IPS DF 19.7 (cell line): ENCODE data around the gene NACC1.
"Not testable (repeated sequence)": the region's sequence is repeated elsewhere in the genome, so short reads cannot be mapped to it uniquely, and the experiment has no call there.

Source experiments
- DNase-seq: peaks from one replicate; pipeline ENCODE4 v3.0.0-alpha.2; 2013; ENCODE audit warnings: low read depth, low spot score

Gene NACC1

GRCh38 chr19:13146763-13147563 is 28.9 kb downstream of the NACC1 start:
- no peak for DNase-seq

DNA sequence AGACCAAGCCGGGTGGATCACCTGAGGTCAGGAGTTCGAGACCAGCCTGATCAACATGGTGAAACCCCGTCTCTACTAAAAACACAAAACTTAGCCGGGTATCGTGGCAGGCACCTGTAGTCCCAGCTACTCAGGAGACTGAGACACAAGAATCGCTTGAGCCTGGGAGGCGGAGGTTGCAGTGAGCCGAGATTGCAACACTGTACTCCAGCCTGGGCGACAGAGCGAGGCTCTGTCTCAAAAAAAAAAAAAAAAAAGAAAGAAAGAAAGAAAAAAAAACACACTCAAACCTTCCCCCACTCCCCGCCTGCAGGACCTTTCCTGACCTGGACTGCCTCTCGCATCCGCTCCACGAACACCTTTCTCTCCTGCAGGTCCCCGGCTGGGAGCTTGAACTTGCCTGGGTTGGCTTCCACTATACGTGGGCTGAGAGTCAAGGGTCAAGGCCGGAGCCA is 31.1 kb downstream of the NACC1 start:
- not testable (repeated sequence) for DNase-seq

- DNase-seq: no peak
These were observed 31.6 kb downstream of the NACC1 start for GRCh38 chr19:13149628-13150186.

- DNase-seq: no peak
These were observed 32.3 kb downstream of the NACC1 start, which contains the start of the genes IER2 and STX10 for GRCh38 chr19:13150187-13150930. Gene IER2, plus strand, starts transcription at chr19:13150411. Its CDS starts 2,776 bp downstream, at chr19:13153187. Gene STX10, minus strand, starts transcription at chr19:13150375. Its CDS starts 202 bp downstream, at chr19:13150173.

- no peak for DNase-seq
These were observed 33.0 kb downstream of the NACC1 start for GRCh38 chr19:13150931-13151604.

DNA sequence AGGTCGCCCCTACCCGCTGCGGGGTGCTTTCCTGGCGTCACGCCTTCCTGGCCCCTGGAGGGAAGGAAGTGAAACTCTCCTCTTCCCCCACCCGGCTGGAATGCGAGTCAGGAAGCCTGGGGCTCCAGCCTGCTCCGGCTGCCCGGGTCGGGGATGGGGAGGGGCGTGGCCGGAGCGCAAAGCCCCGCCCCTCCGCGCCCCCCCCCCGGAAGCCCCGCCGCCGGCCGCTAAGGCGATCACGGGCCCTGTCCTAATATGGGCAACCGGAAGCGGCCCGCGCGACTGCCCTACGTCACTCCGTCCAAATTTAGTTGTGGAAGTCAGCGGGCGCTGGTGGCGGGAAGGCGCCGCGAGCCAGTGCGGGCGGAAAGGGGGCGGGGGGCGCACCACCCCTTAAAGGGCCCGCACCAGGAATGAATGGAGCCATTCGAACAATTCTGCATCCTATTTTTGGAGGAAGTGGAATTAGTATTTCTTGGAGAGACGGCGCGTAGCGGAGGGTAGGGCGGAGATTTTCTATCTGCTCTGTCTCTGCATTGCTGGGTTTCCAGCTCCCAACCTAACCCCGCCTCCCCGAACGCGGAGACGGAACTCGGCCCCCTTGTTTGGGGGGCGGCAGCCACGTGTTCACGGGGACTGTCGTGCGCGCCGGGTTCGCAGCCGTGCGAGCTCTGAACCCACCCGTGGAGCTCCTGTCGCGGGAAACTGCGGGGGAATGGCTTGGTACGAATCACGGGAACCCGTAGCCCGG is 33.7 kb downstream of the NACC1 start:
- DNase-seq: no peak

DNA sequence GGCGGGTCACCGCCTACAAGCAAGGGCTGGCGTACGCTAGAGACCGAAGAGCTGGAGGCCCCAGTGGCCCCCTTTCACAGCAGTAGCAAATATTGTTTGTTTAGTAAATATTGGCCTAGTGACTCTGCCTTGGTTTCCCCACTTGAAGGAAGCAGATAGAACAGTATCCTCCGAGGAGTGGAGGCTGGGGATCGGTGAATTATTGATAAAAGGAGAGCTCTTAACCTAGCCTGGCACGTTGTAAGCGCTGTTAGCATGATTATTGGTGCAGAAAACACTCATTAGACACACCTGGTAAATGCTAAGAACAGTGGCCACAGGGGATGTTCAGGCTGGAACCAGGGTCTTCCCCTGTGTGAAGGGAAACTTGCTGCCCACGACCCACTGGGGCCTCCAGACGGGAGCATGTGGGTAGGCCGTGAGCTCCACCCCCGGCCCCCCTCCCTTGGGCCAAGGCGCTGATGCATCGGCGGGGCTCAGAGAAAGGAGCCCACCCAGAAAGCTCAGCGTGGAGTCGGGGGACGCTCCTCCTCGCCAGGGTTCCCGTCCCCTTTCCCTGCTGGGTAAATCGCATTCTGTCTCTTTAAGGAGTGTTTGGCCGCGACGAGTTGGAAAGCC is 34.4 kb downstream of the NACC1 start:
- DNase-seq: no peak

DNA sequence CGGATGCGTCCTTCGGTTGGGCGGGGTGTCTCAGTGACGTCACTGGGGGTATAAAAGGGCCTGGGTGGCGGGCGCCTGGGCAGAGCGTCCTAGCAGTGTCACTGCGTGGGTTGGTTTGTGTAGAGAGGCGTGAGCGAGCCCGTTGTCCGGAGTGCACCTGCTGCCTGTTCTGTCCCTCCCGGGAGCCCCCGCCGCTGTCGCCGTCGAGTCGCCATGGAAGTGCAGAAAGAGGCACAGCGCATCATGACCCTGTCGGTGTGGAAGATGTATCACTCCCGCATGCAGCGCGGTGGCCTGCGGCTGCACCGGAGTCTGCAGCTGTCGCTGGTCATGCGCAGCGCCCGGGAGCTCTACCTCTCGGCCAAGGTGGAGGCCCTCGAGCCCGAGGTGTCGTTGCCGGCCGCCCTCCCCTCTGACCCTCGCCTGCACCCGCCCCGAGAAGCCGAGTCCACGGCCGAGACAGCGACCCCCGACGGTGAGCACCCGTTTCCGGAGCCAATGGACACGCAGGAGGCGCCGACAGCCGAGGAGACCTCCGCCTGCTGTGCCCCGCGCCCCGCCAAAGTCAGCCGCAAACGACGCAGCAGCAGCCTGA is 35.0 kb downstream of the NACC1 start:
- DNase-seq: no peak

- DNase-seq: no peak
These were observed 35.6 kb downstream of the NACC1 start for GRCh38 chr19:13153569-13154240.

DNA sequence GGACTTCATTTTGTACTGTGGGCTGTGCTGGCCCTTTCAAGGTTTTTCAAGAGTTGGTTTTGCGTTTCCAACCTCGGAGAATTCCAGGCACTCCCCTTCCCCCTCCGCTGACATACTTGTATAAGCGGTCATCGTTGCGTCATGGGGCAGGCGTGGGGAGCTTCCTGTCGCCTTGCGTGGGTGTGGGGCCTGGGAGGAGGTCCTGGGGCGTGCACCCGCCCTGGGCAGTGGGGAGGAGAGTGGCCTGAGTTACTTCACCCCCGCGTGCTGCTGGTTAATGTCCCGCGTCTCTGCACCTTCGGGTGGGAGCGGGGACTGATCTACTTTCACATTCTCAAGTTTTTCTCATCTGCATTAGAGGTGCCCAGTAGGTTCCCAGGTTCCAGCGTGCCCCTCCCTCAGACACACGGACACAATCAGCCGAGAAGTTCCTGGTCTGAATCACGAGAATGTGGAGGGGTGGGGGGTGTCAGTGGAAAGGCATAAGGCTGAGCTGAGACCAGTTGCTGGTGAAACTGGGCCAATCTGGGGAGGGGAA is 36.2 kb downstream of the NACC1 start:
- no peak for DNase-seq

- no peak for DNase-seq
These were observed 36.9 kb downstream of the NACC1 start for GRCh38 chr19:13154911-13155471.

GRCh38 chr19:13155472-13156359 is 37.7 kb downstream of the NACC1 start:
- DNase-seq: no peak

- no peak for DNase-seq
These were observed 41.6 kb downstream of the NACC1 start for GRCh38 chr19:13159713-13160112.

DNA sequence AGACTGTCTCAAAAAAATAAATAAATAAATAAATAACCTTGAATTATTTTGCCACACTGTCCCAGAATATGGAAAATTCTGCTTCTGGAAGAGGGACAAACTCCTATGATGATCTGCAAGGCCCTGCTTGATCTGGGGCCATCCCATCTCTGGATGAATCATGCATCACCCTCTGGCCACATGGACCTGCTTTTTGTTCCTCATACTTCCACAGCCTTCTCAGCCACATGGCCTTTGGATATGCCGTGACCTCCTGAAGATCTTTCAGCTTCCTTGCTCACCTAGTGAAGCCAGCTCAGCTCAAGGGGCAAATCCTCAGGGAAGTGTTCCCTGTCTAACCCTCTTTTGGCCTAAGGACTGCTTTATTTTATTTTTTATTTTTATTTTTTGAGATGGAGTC is 42.5 kb downstream of the NACC1 start:
- no peak for DNase-seq

DNA sequence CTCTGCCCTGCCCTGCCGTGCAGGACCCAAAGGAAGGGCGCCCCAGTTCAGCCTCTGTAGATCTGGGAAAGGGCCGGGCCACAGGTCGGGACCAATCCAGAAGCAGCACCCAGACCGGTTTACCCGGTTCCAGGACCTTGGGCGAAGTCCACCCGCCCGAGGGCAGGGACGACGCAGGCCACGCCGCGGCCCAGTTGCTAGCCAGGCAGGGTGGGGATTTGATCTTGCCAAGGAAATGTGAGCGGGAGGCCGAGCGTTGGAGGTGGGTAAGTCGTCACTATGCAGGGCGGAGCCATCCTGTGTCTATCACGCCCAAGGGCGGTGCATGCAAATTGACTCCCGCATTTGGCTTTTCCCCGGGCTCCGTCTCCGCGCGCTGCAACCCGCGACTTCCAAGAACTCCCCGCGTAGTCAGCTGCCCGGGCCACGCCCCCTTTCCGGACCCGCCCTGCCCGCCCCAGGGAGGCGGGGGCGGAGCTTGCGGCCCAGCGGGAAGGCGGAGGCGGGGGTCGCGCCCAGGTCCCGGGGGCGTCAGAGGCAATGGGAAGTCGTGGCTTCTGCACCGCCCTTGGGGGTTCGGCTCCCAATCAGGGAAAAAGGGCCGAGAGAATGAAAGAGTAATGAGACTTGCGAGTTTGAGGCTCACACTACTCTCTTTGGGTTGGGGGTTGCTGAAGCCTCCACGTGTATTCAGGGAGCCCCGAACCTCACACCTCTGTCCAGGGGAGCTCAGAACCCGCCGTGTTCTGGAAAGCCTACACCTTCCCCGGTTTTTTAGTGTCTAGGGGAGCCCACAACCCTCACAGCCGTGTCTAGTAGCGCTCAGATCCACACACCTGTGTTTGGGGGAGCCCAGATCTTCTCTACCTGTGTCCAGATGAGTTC is 44.9 kb downstream of the NACC1 start:
- DNase-seq: no peak

DNA sequence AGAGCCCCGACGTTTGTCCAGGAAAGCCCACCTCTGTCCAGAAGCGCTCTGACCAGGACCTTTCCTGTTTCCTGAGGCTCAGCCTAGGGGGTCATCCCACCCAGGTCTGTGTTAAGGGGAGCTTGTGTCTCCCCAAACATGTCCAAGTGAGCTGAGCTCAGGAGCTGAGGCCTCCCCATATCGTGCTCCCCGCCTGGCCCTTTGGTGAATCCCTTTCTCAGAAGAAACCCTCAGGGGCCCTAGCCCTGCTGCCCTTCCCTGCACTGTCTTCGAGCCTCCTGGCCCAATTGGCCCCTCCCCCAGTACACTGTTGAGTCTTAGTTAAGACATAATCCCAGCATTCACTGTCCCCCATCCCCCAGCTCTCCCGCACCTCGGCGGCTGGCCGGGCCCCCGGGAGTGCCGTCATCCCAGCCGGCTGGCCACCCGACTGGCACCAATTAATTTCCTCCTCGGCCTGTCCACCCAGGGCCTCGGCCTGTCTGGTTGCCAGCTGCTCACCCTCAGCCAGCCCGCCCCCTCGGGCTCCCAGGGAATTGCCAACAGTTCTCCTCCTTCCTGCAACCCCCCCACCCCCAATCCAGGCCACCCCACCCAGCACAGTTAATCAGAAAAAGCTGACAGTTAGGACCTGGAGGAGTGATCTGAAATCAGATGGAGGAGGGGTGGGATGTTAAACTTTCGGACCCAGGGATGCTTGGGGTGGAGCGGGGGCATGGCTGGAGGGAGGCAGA is 45.7 kb downstream of the NACC1 start:
- no peak for DNase-seq
